Measurements from ENCODE around the gene SLC16A5. TPM values are rescaled to one million over a fixed set of nuclear protein-coding genes. Genes with fewer than 3 reads are reported as not detected.

Gene SLC16A5
- total and polyA plus RNA-seq, 10 of the 15 experiments (the other 5 are each of a cell fraction or from before 2014, with no cell fraction given): 0.03 to 3.1 (median 0.96) TPM

DNA sequence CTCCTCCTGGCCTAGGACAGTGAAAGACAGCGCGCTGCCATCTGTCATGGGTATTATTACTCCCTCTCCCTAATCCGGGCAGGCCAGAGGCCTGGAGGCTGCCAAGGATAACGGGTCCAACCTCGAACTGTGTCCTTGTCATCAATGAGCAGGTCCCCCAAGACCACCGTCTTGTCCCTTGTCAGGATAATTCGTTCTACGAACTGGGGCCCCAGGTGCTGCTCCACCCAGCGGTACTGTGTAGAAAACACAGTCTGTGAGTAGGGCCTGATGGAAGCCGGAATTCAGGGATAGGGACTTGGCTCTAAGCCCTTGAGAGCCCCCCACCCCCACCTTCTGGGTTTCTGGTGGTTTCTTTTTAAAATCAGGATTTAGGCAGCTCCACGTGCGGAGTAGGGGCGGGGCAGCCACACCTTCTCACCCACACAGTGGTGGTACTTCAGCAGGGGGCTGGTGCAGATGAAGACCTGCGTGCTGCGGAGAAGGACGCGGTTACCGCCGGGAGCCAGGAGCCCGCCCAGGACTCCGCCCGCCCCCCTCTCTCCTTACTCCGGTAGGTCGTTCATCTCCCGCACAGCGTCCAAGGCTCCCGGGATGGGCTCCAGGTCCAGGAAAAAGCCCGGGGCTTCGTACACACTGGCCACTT, 43.0 kb downstream of the SLC16A5 start:
- ChIA-PET POLR2A (interaction anchor here (0.5 to 6.2 kb wide), 7 partner anchors 15 to 138 kb away, joined by 3 to 53 read pairs (median 3); partner anchors contain the start of gene ARMC7), SMC1A (ENCODE audit: uncharacterized antibody, unreplicated experiment) (interaction anchor here (0.6 to 6.1 kb wide), 8 partner anchors 15 to 170 kb away, joined by 3 to 77 read pairs (median 4); partner anchors contain the start of gene MRPL58), RAD21 (ENCODE audit: unreplicated experiment) (interaction anchor here (0.5 to 4.7 kb wide), 14 partner anchors 13 to 169 kb away, joined by 3 to 70 read pairs (median 4); no protein-coding TSS in a partner anchor), CTCF (interaction anchor here (0.6 to 9.3 kb wide), 25 partner anchors 11 to 169 kb away, joined by 3 to 167 read pairs (median 4); partner anchors contain the start of gene NUP85)
- Histone ChIP-seq H2AFZ (ENCODE audit: control insufficient read depth, low read depth, low read length) (peak overlapping the region; percentile 30; the same call in 1 of the 2 replicates), H3K36me3 (ENCODE audit: control insufficient read depth in 2 of 2, insufficient read depth in 2 of 2, low read length in 1 of 2) (peaks cover 3 to 4% of the 10 kb centered on the region in 2 experiments; a peak in 3 of 4 replicates), H3K27me3 (replicated peaks in 1 of 2; ENCODE audit: control insufficient read depth in 2 of 2, insufficient read depth in 2 of 2, low read length in 1 of 2) (no peaks in the 10 kb centered on the region), H3K4me3 (peak overlapping the region; percentile 74), H3K9me3 (replicated peaks; ENCODE audit: control insufficient read depth, insufficient read depth, low read length) (no peaks in the 10 kb centered on the region), H3K4me2 (ENCODE audit: control insufficient read depth, insufficient read depth) (peak overlapping the region; percentile 94), H3K4me1 (ENCODE audit: control insufficient read depth, insufficient read depth, low read length) (peaks cover 19% of the 10 kb centered on the region), H3K79me2 (ENCODE audit: control insufficient read depth, insufficient read depth, low read length) (peaks cover 21% of the 10 kb centered on the region), H4K20me1 (ENCODE audit: control insufficient read depth, insufficient read depth) (no peaks in the 10 kb centered on the region), H3K9ac (ENCODE audit: control insufficient read depth, insufficient read depth, low read length) (peak overlapping the region; percentile 75), H3K27ac (ENCODE audit: control insufficient read depth, insufficient read depth) (peak overlapping the region; percentile 82)
- TF ChIP-seq RAD21 (IDR thresholded peaks at IDR 0.05; ENCODE audit: insufficient read depth, low read depth, low read length) (peak; percentile 29; the same call in 1 of the 2 replicates), EED (IDR thresholded peaks at IDR 0.05; ENCODE audit: low read depth) (peak; percentile 20; the same call in 1 of the 2 replicates), EGR1 (IDR thresholded peaks at IDR 0.05; ENCODE audit: borderline replicate concordance in 1 of 2, low read depth in 2 of 2, low read length in 2 of 2) (0 out of 3 replicates have a peak, but pooled peaks of 1 of the 2 experiments have one; percentile 9), SREBF2 (IDR thresholded peaks at IDR 0.05; ENCODE audit: low read length) (no peak), BHLHE40 (IDR thresholded peaks at IDR 0.05; ENCODE audit: borderline replicate concordance in 1 of 2, low read depth in 2 of 2, low read length in 1 of 2) (peak in 1 of 2 experiments; percentile 5; a peak in 1 of 4 replicates), SMAD1 (IDR thresholded peaks at IDR 0.05; ENCODE audit: low read depth, partially characterized antibody) (no peak), KDM1A (IDR thresholded peaks at IDR 0.05; ENCODE audit: borderline replicate concordance) (no peak), GATAD2B (conservative IDR thresholded peaks at IDR 0.05; ENCODE audit: low read depth) (no peak), SMARCA5 (IDR thresholded peaks at IDR 0.05) (peak; percentile 49; the same call in 1 of the 2 replicates), ZNF207 (IDR thresholded peaks at IDR 0.05; ENCODE audit: borderline replicate concordance) (no peak), POU2F2 (IDR thresholded peaks at IDR 0.05; ENCODE audit: borderline replicate concordance, low read depth, low read length) (no peak), SMC3 (IDR thresholded peaks at IDR 0.05; ENCODE audit: borderline replicate concordance, low read length) (peak; percentile 32; the same call in 1 of the 2 replicates), CREM (IDR thresholded peaks at IDR 0.05; ENCODE audit: low read depth) (0 out of 2 replicates have a peak, but pooled peaks have one; percentile 9), ZBED1 (IDR thresholded peaks at IDR 0.05; ENCODE audit: borderline replicate concordance) (no peak), CTCF (IDR thresholded peaks at IDR 0.05 in 2 of 3, conservative IDR thresholded peaks at IDR 0.05 in 1 of 3; ENCODE audit: control insufficient read depth in 2 of 3, extremely low read depth in 1 of 3, insufficient read depth in 1 of 3, low read depth in 3 of 3, low read length in 3 of 3) (peak; percentile 55 to 69 (median 59)), IRF3 (IDR thresholded peaks at IDR 0.05) (no peak), CREB1 (IDR thresholded peaks at IDR 0.05; ENCODE audit: low read depth) (0 out of 2 replicates have a peak, but pooled peaks have one; percentile 9)
- BruUV-seq (replicated peaks): TSS peak; percentile 73
- FAIRE-seq (peak; percentile 59), ATAC-seq (peak; percentile 63), DNase-seq (ENCODE audit: low read depth, low spot score) (no peak)
- WGBS (ENCODE audit: insufficient coverage, insufficient replicate concordance, low lambda C conversion rate, missing lambda C conversion rate): 25% methylated on average over 25 of the region's 29 CpGs
- intact Hi-C loops (cut with micrococcal nuclease; ENCODE audit: unreplicated experiment): loop anchor here (1.0 to 2.0 kb wide), 2 partner anchors 16 to 76 kb away; no protein-coding TSS in a partner anchor
- in situ Hi-C loops (cut with MboI): no loop called here
